22Rv1 (cell line): ENCODE data around the gene TAAR6.

Source experiments
- ZFX ChIP-seq: fragments of 450-650 bp; IDR thresholded peaks from 2 replicates; pipeline ENCODE4 v1.6.1; 2017; ENCODE audit warnings: antibody characterized with exemption, borderline replicate concordance
- TF ChIP-seq, protein P1 (sequence below): fragments of 450-650 bp; IDR thresholded peaks from 2 replicates; pipeline ENCODE4 v1.5.1; 2017; ENCODE audit warnings: mild to moderate bottlenecking

DNA sequence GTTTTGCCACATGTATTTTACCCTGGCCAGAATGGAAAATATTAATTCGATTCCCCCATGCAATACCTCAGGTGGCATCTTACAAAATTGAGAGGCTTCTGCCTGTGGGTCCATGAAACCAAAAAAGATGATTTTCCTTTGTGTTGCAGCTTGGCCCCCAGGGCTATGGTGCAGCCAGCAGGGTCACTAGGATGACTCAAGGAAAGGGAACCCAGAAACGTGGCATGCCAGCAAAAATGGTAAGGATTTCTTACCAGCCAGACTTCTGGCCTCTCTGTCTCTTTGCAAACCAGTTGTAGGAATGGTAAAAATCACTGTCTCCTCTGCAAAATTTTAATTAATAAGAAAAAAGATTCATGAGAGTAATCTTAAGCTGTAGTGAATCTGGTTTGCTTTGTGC is 43.7 kb upstream of the TAAR6 start:
- TF ChIP-seq, protein P1, sequence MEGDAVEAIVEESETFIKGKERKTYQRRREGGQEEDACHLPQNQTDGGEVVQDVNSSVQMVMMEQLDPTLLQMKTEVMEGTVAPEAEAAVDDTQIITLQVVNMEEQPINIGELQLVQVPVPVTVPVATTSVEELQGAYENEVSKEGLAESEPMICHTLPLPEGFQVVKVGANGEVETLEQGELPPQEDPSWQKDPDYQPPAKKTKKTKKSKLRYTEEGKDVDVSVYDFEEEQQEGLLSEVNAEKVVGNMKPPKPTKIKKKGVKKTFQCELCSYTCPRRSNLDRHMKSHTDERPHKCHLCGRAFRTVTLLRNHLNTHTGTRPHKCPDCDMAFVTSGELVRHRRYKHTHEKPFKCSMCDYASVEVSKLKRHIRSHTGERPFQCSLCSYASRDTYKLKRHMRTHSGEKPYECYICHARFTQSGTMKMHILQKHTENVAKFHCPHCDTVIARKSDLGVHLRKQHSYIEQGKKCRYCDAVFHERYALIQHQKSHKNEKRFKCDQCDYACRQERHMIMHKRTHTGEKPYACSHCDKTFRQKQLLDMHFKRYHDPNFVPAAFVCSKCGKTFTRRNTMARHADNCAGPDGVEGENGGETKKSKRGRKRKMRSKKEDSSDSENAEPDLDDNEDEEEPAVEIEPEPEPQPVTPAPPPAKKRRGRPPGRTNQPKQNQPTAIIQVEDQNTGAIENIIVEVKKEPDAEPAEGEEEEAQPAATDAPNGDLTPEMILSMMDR: no peak
- no peak for TF ChIP-seq ZFX
